Activated CD8-positive, alpha-beta memory T cell treated with anti-CD3 and anti-CD28 coated beads, Interleukin-2, amount 50 U/mL, for 4 hours (primary cell): ENCODE measurements around the gene C2orf42.
"Not testable (repeated sequence)": the region's sequence is repeated elsewhere in the genome, so short reads cannot be mapped to it uniquely, and the experiment has no call there.

Experiments
- DNase-seq: peaks from one replicate; pipeline ENCODE4 v3.0.0-alpha.2; 2020

The C2orf42 gene

DNA sequence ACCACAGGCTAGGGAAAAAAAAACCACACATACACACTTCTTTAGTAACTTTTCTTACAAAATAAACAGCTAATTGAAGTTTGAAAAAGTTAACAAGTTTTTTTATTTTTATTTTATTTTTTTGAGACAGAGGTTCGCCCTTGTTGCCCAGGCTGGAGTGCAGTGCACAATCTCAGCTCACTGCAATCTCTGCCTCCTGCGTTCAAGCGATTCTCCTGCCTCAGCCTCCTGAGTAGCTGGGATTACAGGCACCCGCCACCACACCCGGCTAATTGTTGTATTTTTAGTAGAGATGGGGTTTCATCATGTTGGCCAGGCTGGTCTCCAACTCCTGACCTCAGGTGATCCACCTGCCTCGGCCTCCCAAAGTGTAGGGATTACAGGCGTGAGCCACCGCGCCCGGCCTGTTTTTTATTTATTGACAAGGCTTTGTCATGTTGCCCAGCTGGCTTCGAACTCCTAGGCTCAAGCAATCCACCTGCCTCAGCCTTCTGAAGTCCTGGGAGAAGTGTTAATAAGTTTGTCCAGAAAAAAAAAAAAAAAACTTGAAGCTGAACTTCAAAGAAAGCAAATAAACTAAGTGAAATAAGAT lies 21.1 kb downstream of the C2orf42 start:
- not testable (repeated sequence) for DNase-seq

GRCh38 chr2:70161069-70161534 lies 29.7 kb downstream of the C2orf42 start:
- no peak for DNase-seq

- DNase-seq = no peak
These were observed 30.3 kb downstream of the C2orf42 start for GRCh38 chr2:70160545-70160944.

- DNase-seq = not testable (repeated sequence)
These were observed 41.6 kb downstream of the C2orf42 start for GRCh38 chr2:70149130-70149686.

GRCh38 chr2:70148211-70148760 lies 42.5 kb downstream of the C2orf42 start:
- not testable (repeated sequence) for DNase-seq

- DNase-seq = no peak
These were observed 44.7 kb downstream of the C2orf42 start for GRCh38 chr2:70145851-70146739.

DNA sequence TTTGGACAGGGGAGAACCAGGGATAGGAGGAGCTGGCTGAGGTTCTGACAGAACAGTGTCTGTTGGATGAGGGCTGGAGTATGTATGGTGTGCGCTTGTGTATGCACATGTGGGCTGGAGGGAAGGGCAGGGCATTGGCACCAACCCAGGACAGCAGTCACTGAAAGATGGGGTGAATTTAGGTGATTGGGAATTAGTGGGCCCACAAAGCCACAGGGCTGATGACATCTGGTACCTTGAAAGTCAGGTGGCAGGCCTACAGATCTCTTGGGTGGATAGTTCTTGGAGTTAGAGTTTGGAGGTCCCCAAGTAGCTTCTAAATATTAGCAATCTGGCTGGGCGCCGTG lies 45.7 kb downstream of the C2orf42 start:
- DNase-seq = no peak

DNA sequence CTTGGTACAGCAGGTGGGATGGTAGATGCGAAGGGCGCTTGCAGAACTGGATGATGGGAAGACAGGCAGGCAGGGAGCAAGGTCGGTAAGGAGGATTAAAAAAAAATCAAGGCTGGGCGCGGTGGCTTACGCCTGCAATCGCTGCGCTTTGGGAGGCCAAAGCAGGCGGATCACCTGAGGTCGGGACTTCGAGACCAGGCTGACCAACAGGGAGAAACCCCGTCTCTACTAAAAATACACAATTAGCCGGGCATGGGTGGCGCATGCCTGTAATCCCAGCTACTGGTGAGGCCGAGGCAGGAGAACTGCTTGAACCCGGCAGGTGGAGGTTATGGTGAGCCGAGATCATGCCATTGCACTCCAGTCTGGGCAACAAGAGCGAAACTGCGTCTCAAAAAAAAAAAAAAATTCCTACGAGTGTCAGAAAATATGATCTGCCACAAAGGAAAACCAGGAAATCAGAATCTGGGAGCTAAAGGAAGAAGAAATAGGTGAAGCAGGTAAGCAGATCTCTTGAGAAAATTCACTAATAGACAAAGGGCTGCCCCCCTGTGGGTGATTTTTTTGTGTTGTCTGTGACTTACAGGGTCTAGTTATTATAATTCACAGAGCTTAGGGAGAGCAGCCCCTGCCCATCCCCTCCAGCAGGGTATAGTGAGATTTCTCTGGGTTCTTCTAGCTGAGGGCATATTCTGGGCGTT lies 46.2 kb downstream of the C2orf42 start:
- DNase-seq = no peak

GRCh38 chr2:70143314-70144150 lies 47.3 kb downstream of the C2orf42 start:
- peak; percentile 51 for DNase-seq

- peak; percentile 100 for DNase-seq
These were observed 48.1 kb downstream of the C2orf42 start for GRCh38 chr2:70142590-70143313.

- DNase-seq = no peak
These were observed 48.8 kb downstream of the C2orf42 start for GRCh38 chr2:70141902-70142589.

DNA sequence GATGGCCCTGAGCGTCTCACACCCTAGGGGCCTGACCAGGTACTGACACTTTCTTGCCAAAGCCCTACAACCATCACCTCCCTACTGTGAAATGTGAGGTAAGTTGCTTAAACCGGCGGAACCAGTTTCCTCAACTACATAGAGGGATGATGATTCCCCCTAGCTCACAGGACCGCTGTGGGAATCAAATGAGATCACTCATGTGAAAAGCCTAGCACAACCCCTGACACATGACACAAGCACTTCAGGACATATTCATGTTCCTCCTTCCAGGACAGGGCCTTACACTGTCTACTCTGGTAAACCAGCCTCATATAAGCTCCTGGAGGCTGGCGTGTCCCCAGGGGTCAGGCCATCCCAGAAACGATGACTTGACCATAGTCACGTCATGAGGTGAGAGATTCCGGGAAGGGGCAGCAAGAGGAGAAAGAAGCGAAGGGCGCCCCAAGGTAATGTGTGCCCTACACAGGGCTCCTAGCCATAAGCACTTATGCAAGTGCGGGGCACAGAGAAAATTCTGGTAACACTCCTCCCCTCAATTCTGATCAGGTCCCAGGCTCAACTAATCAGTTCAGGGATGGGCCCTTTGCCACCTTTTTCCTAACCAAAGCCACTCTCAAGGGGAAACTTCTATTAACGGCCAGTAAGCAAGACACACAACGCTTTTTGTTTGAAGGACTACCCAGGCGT lies 49.5 kb downstream of the C2orf42 start:
- DNase-seq = peak; percentile 58

DNA sequence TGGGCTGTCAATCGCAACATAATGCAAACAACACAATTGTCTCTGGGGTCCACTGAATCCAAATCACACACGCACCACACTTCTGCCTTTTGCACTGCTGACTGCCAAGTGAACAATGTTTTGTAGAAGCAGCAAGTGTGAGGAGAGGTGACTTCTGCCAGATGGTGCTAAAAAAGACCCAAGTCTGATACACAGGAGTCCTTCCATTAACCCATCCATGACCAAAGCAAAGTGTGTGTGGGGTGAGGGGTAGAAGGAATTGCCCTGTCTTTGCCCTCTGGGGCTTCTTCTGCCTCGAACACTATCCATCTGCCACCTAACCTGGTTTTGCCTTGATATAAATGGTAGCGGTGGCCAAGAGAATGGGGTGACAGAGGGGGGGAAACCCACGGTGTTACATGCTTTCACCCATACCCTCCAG lies 50.0 kb downstream of the C2orf42 start:
- DNase-seq = no peak

- not testable (repeated sequence) for DNase-seq
These were observed 56.4 kb downstream of the C2orf42 start for GRCh38 chr2:70134323-70134983.

DNA sequence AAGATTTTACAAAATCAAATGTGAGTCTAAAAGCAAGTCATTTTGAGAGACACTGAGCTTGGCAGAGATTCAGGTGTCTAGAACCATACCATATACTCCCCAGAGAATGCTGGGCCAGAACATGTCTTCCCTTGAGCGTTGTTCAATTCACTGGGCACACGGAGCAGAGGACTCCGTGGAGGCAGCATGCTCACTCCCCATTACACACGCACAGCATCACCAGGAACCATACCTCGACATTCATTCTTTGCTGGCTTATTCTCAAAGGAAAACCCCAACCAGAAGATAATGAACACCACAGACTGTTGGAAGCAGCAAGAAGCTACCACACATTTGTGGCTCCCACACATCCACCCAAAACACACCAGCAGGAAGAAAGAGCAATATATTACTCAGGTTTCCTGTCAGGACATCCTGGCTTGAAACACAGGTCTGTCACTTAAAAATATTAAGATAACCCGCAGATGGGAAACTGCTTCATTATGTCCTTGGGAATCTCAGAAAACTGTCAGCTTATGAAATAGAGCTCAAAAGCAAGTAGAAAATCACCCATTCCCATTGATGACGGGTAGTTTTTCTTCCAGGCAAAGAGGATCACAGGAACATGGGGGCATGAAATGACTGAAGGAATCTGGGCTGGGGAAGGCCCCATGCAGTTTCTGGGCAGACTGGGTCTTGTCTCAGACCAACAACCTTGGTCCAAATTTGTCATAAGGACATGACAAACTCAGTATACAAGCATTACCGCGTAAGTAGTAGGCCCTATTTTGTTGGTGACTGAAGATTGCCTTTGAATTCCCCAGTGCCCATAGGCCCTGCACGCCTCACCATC lies 57.1 kb downstream of the C2orf42 start:
- no peak for DNase-seq

DNA sequence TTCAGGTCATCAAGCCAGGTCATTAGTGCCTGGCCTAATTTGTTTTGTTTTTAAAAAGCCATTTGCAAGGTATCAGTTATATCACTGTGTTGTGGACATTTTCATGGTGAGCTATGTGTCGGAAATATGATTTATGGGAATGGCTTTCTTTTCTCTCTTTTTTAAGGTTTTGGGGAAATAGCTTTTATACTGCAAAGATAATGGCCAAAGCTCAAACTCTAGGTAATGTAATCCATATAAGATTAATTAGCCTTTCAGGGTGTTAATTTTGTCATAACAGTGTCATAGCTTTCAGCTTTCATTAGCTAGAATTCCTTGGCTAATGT lies 57.7 kb downstream of the C2orf42 start:
- no peak for DNase-seq

GRCh38 chr2:70132244-70133126 lies 58.3 kb downstream of the C2orf42 start:
- DNase-seq = peak; percentile 36
